IPS-18a (cell line): Measurements from ENCODE around the gene RFX7.
"Not testable (repeated sequence)": the region's sequence is repeated elsewhere in the genome, so short reads cannot be mapped to it uniquely, and the experiment has no call there.

Experiments used
- H3K27ac ChIP-seq: one replicate; pipeline ENCODE4 v1.5.1; 2013; ENCODE audit warnings: low read length
- H3K27me3 ChIP-seq: one replicate; pipeline ENCODE4 v1.6.1; 2013; ENCODE audit warnings: mild to moderate bottlenecking, low read length; ENCODE audit not compliant: control insufficient read depth, insufficient read depth
- H3K36me3 ChIP-seq: one replicate; pipeline ENCODE4 v1.6.1; 2013; ENCODE audit warnings: low read depth, low read length; ENCODE audit not compliant: control insufficient read depth
- H3K4me1 ChIP-seq: one replicate; pipeline ENCODE4 v1.6.1; 2013; ENCODE audit warnings: low read depth, low read length; ENCODE audit not compliant: control insufficient read depth
- H3K4me3 ChIP-seq: one replicate; pipeline ENCODE4 v1.5.1; 2013; ENCODE audit warnings: low read length
- H3K9ac ChIP-seq: one replicate; pipeline ENCODE4 v1.6.1; 2013; ENCODE audit warnings: mild to moderate bottlenecking, low read length, moderate library complexity
- H3K9me3 ChIP-seq: one replicate; pipeline ENCODE4 v1.6.1; 2013; ENCODE audit warnings: low read depth, low read length; ENCODE audit not compliant: control insufficient read depth

The RFX7 gene

DNA sequence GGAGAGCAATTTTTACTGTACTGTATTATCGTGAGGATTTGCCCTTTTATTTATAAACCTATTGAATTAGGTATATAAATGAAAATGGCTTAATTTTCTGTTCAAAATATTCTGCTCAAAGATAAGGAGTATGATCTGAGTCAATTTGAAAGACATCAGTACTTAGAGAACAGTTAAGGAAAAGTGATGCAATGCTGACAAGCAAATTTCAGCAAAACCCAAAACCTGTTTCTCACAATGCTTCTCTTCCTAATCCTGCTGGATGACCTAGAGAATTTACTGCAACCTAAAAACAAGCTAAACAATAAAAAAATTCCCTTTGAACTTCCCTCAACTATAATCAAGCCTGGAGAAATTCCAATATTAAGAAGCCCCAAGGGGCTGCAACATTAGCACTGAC lies 82.7 kb downstream of the RFX7 start:
- no peak overlapping the region for H3K27ac ChIP-seq
- H3K36me3 ChIP-seq = no peaks in the 10 kb centered on the region
- H3K4me1 ChIP-seq = peaks cover 9% of the 10 kb centered on the region
- H3K9me3 ChIP-seq = no peaks in the 10 kb centered on the region
- H3K4me3 ChIP-seq = no peak overlapping the region
- H3K9ac ChIP-seq = no peak overlapping the region
- no peaks in the 10 kb centered on the region for H3K27me3 ChIP-seq

DNA sequence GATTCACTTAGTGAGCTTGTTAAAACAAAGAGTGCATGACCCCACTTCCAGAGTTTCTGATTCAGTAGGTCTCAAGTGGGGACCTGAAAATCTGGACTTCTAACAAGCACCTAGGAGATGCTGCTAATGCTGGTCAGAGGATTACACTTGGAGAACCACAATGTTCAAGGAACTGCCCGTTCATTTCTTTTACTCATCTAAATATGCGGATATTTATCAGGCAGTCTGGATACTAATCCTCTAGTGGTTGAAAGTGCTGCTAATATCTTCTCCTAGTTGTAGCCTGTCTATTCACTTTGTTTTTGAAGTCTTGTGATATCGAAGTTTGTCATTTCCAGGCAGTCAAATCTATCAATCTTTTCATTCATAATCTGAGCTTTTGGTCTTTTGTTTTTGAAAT lies 86.8 kb downstream of the RFX7 start:
- H3K27me3 ChIP-seq = no peaks in the 10 kb centered on the region
- H3K36me3 ChIP-seq = no peaks in the 10 kb centered on the region
- H3K27ac ChIP-seq = no peak overlapping the region
- H3K4me1 ChIP-seq = peaks cover 9% of the 10 kb centered on the region
- H3K9me3 ChIP-seq = peaks cover 4% of the 10 kb centered on the region
- no peak overlapping the region for H3K4me3 ChIP-seq
- H3K9ac ChIP-seq = no peak overlapping the region

DNA sequence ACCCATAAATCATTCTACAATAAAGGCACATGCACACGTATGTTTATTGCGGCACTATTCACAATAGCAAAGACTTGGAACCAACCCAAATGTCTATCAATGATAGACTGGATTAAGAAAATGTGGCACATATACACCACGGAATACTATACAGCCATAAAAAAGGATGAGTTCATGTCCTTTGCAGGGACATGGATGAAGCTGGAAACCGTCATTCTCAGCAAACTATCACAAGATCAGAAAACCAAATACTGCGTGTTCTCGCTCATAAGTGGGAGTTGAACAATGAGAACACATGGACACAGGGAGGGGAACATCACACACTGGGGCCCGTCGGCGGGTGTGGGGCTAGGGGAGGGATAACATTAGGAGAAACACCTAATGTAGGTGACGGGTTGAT lies 88.4 kb downstream of the RFX7 start:
- H3K9me3 ChIP-seq, H3K4me1 ChIP-seq, H3K36me3 ChIP-seq, H3K27ac ChIP-seq, H3K9ac ChIP-seq, H3K4me3 ChIP-seq, H3K27me3 ChIP-seq: not testable (repeated sequence)

DNA sequence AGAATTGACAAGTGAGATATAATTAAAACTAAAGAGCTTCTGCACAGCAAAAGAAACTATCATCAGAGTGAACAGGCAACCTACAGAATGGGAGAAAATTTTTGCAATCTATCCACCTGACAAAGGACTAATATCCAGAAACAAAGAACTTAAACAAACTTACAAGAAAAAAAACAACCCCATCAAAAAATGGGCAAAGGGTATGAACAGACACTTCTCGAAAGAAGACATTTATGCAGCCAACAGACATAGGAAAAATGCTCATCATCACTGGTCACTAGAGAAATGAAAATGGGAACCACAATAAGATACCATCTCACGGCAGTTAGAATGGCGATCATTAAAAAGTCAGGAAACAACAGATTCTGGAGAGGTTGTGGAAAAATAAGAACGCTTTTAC lies 88.9 kb downstream of the RFX7 start:
- not testable (repeated sequence) for H3K9ac ChIP-seq, H3K27me3 ChIP-seq, H3K36me3 ChIP-seq, H3K4me1 ChIP-seq, H3K27ac ChIP-seq, H3K9me3 ChIP-seq, H3K4me3 ChIP-seq

DNA sequence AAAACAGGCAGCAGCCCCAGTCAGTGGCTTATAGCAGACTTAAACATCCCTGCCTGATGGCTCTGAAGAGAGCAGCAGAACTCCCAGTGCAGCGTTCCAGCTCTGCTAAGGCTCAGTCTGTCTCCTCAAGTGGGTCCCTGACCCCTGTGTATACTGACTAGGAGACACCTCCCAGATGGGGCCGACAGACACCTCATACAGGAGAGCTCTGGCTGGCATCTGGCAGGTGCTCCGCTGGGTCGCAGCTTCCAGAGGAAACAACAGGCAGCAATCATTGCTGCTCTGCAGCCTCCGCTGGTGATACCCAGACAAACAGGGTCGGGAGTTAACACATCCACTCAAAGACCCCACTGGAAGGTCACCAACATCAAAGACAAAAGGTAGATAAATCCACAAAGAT lies 93.5 kb downstream of the RFX7 start:
- Histone ChIP-seq H3K27ac (no peak overlapping the region), H3K4me3 (no peak overlapping the region), H3K9ac (no peak overlapping the region), H3K27me3 (no peaks in the 10 kb centered on the region), H3K36me3 (no peaks in the 10 kb centered on the region), H3K9me3 (peaks cover 4% of the 10 kb centered on the region), H3K4me1 (no peaks in the 10 kb centered on the region)

DNA sequence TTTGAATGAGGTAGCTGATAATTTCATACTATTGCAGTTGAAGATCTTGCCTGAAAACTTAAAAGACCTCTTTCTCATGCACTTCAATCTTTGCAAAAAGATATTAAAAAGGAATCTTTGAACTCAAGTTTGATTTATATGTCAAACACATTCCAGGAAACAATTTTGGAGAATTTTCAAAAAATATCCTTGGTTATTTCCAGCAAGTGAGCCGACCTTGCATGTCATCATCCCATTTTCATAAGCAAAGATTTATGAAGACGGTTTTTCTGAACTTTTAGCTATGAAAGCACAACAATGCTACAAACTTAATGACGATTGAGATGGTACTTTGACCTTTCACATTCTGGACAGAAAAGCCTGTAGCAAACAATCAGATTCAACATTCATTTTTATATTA lies 95.6 kb downstream of the RFX7 start:
- no peaks in the 10 kb centered on the region for H3K9me3 ChIP-seq
- no peaks in the 10 kb centered on the region for H3K4me1 ChIP-seq
- no peak overlapping the region for H3K9ac ChIP-seq
- H3K27ac ChIP-seq = no peak overlapping the region
- no peaks in the 10 kb centered on the region for H3K27me3 ChIP-seq
- H3K36me3 ChIP-seq = peaks cover 5% of the 10 kb centered on the region
- no peak overlapping the region for H3K4me3 ChIP-seq

DNA sequence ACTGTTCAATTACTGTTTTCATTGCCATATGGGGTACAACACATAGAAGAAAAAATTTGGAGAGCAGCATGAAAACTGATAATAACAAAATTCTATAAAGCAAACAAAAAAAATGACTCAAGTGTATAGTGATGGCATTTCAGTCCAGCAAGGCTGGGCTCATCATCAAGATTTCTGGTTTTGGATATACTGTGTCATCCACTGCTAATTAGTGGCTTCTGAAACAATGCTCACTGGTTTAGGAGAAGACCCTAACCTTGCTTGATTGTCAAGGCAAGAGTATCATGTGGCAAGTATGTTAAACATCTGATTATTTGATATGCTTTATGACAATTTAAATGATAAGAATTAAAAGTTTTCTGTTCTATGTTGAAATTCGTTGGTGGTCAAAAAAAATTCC lies 96.9 kb downstream of the RFX7 start:
- Histone ChIP-seq H3K9me3 (no peaks in the 10 kb centered on the region), H3K9ac (no peak overlapping the region)

DNA sequence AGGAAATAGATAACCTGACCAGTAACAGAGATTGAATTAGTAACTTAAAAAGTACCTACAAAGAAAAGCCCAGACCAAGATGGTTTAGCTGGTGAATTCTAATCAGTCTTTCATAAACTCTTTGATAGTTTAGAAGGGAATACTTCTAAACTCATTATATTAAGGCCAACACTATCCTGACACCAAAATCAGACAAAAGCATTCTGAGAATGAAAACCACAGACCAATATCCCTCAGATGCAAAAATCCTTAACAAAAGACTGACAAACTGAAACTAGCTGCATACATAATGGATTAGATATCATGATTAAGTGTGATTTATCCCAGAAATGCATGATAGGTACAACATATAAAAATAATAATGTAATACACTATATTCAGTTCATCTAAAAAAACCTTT lies 115.6 kb downstream of the RFX7 start:
- no peaks in the 10 kb centered on the region for H3K27me3 ChIP-seq
- no peak overlapping the region for H3K9ac ChIP-seq
- no peaks in the 10 kb centered on the region for H3K4me1 ChIP-seq
- H3K27ac ChIP-seq = no peak overlapping the region
- H3K9me3 ChIP-seq = peaks cover 3% of the 10 kb centered on the region
- H3K4me3 ChIP-seq = no peak overlapping the region
- H3K36me3 ChIP-seq = no peaks in the 10 kb centered on the region

More for the DNA sequence above, 96.9 kb downstream of the RFX7 start:
- peaks cover 18% of the 10 kb centered on the region for H3K36me3 ChIP-seq
- no peaks in the 10 kb centered on the region for H3K27me3 ChIP-seq
- H3K4me3 ChIP-seq = no peak overlapping the region
- H3K4me1 ChIP-seq = no peaks in the 10 kb centered on the region
- H3K27ac ChIP-seq = no peak overlapping the region

DNA sequence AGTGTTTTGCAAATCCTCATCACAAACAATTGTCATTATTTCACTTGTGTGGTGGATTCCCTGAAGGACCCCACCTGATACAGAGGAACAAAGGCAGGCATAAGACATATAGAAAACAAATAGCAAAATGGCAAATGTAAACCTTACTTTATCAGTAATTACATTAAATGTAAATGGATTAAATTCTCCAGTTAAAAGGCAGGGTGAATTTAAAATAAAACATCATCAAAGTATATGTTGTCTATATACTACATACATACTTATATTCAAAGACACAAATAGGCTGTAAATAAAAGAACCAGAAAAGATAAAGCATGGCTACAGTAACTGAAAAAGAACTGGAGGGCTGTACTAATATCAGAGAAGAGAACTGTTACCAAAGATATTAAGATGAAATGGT lies 117.3 kb downstream of the RFX7 start:
- Histone ChIP-seq H3K27ac (no peak overlapping the region), H3K9me3 (peaks cover 3% of the 10 kb centered on the region), H3K36me3 (no peaks in the 10 kb centered on the region), H3K9ac (no peak overlapping the region), H3K4me3 (no peak overlapping the region), H3K4me1 (no peaks in the 10 kb centered on the region), H3K27me3 (no peaks in the 10 kb centered on the region)

DNA sequence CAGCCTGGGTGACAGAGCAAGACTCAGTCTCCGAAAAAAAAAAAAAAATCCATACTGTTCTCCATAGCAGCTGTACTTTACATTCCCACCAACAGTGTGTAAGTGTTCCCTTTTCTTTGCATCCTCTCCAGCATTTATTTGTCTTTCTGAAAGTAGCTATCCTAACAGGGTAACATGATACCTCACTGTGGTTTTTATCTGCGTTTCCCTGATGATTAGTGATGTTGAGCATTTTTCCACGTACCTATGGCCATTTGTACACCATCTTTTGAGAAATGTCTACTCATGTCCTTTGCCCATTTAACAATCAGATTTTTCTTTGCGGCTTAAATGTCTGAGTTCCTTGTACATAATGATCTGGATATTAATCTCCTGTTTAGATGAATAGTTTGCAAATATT lies 119.3 kb downstream of the RFX7 start:
- H3K36me3 ChIP-seq = no peaks in the 10 kb centered on the region
- no peak overlapping the region for H3K9ac ChIP-seq
- H3K9me3 ChIP-seq = peaks cover 9% of the 10 kb centered on the region
- H3K4me3 ChIP-seq = no peak overlapping the region
- no peaks in the 10 kb centered on the region for H3K27me3 ChIP-seq
- no peak overlapping the region for H3K27ac ChIP-seq
- no peaks in the 10 kb centered on the region for H3K4me1 ChIP-seq

DNA sequence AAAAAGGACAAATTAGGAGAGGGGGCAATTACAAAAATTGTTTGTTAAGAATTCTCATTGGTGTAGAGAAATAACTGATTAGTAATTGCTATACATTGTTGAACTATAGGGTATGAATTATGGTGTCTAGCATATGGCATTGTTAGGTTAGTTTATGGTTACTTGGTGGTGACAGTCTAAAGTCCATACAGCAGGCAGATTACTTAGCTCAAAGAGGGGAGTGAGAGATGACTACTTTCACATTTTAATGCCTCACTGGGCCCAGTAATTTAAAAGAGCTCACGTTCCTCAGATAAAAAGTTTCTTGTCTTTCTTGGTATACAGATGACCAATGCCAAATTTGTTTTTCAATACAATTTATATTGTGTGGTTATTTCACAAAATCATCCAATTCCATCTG lies 137.8 kb downstream of the RFX7 start:
- Histone ChIP-seq H3K27me3 (no peaks in the 10 kb centered on the region), H3K4me1 (no peaks in the 10 kb centered on the region), H3K27ac (no peak overlapping the region), H3K9me3 (no peaks in the 10 kb centered on the region), H3K36me3 (peaks cover 12% of the 10 kb centered on the region), H3K4me3 (no peak overlapping the region), H3K9ac (no peak overlapping the region)

DNA sequence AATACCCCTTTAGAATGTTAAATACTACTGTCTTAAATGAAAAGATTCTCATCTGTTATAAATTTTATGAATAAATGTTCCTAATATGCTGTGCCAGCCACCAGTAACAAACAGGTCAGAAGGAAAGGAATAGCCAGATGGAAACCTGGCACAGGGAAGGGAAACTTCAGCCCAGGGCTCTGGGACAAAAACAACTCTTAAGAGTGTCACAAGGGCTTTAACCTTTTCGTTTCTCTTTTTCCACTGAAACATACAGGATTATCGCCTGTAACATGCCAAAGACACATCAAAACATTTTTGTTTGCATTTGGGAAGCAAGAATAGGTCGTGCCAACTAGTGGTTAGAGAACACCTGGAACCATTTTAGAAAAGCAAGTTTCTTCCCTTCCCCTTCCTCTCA lies 141.2 kb downstream of the RFX7 start:
- no peaks in the 10 kb centered on the region for H3K4me1 ChIP-seq
- no peaks in the 10 kb centered on the region for H3K27me3 ChIP-seq
- no peak overlapping the region for H3K27ac ChIP-seq
- H3K9ac ChIP-seq = no peak overlapping the region
- no peak overlapping the region for H3K4me3 ChIP-seq
- H3K36me3 ChIP-seq = peaks cover 24% of the 10 kb centered on the region
- H3K9me3 ChIP-seq = no peaks in the 10 kb centered on the region

DNA sequence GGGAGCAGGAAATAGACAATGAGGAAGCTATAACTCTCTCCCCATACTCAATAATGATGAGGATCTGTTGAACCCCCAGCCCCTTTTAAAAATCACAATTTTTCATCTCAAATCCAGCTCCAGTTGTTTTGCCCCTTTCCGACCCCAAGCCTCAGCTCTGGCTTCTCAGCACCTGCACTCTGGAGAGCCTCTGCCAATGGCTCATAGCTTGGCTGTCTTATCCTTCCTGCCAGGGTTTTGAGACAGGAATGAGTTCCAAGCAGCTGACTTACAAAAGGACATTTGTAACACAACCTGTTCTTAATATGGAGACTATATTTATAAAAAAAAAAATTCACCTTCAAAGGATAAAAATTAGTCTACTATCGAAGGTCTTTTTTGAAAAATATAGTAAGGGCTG lies 144.4 kb downstream of the RFX7 start:
- Histone ChIP-seq H3K9me3 (no peaks in the 10 kb centered on the region), H3K27ac (no peak overlapping the region), H3K4me3 (no peak overlapping the region), H3K9ac (no peak overlapping the region), H3K4me1 (no peaks in the 10 kb centered on the region), H3K36me3 (peaks cover 55% of the 10 kb centered on the region), H3K27me3 (no peaks in the 10 kb centered on the region)
